ENCODE measurements around the gene SLC22A8.

- TF ChIP-seq CTCF (IDR thresholded peaks at IDR 0.05) (no peak), POLR2A (IDR thresholded peaks at IDR 0.05) (no peak)
Observed at GRCh38 chr11:62999649-63000048, 16.0 kb downstream of the SLC22A8 start.

Data from body of pancreas (tissue), 4 donors.